ENCODE results near the gene IAPP. TPM values are rescaled to one million over a fixed set of nuclear protein-coding genes. Genes with fewer than 3 reads are reported as not detected.

Gene IAPP
- not detected in 2 replicates for total RNA-seq (2022)
- percentile 8 among the genes with signal in this experiment for Bru-seq, nascent RNA
- BruChase-seq, experiment 1, labeled RNA remaining after a 2-hour chase, result not detected
- BruChase-seq, experiment 2, labeled RNA remaining after a 6-hour chase, result percentile 7 among the genes with signal in this experiment
- long read RNA-seq, result 0 reads

GRCh38 chr12:21372602-21373001 lies at the start of gene IAPP:
Gene IAPP, plus strand, starts transcription at chr12:21372902. Its CDS starts 450 bp downstream, at chr12:21373352.
- Mint-ChIP-seq H3K4me1 (ENCODE audit: low read depth, unreplicated experiment) (no peaks in the 10 kb centered on the region), H3K27me3 (ENCODE audit: insufficient read depth, unreplicated experiment) (peaks cover 7% of the 10 kb centered on the region), H3K9me3 (ENCODE audit: unreplicated experiment) (no peaks in the 10 kb centered on the region), H3K36me3 (ENCODE audit: insufficient read depth, unreplicated experiment) (no peaks in the 10 kb centered on the region), H3K27ac (ENCODE audit: unreplicated experiment) (no peak within 1 kb of the TSS), H3K4me3 (ENCODE audit: unreplicated experiment) (no peak within 1 kb of the TSS)
- BruUV-seq (replicated peaks), result no TSS peak
- Histone ChIP-seq H3K9me3 (no peaks in the 10 kb centered on the region), H3K4me1 (no peaks in the 10 kb centered on the region), H3K4me3 (ENCODE audit: low read depth, low read length) (no peak within 1 kb of the TSS), H3K36me3 (ENCODE audit: control insufficient read depth, insufficient read depth, low read length) (no peaks in the 10 kb centered on the region), H3K27me3 (replicated peaks; ENCODE audit: control insufficient read depth, insufficient read depth, low read length) (no peaks in the 10 kb centered on the region)
- POLR2A ChIA-PET, result no interaction called here
- no peak for TF ChIP-seq CTCF (IDR thresholded peaks at IDR 0.05; ENCODE audit: insufficient read depth in 1 of 2, low read depth in 1 of 2, low read length in 1 of 2, severe bottlenecking in 1 of 2, unreplicated experiment in 1 of 2)
- intact Hi-C loops (cut with micrococcal nuclease; ENCODE audit: unreplicated experiment), result no loop called here
- DNase-seq, result no peak
- CTCF ChIA-PET, result no interaction called here

- H3K9me3 Mint-ChIP-seq (ENCODE audit: unreplicated experiment), result peaks cover 27% of the 10 kb centered on the region
- H3K27me3 ChIP-seq (replicated peaks; ENCODE audit: control insufficient read depth, insufficient read depth, low read length), result no peaks in the 10 kb centered on the region
- DNase-seq, result no peak
- H3K27ac Mint-ChIP-seq (ENCODE audit: unreplicated experiment), result no peak overlapping the region
- H3K4me3 Mint-ChIP-seq (ENCODE audit: unreplicated experiment), result no peak overlapping the region
- H3K9me3 ChIP-seq, result peaks cover 18% of the 10 kb centered on the region
- H3K36me3 Mint-ChIP-seq (ENCODE audit: insufficient read depth, unreplicated experiment), result peaks cover 6% of the 10 kb centered on the region
- intact Hi-C loops (cut with micrococcal nuclease; ENCODE audit: unreplicated experiment), result no loop called here
- H3K4me3 ChIP-seq (ENCODE audit: low read depth, low read length), result no peak overlapping the region
- H3K4me1 Mint-ChIP-seq (ENCODE audit: low read depth, unreplicated experiment), result no peaks in the 10 kb centered on the region
- ChIA-PET POLR2A (no interaction called here), CTCF (no interaction called here)
- TF ChIP-seq CTCF (IDR thresholded peaks at IDR 0.05; ENCODE audit: insufficient read depth in 1 of 2, low read depth in 1 of 2, low read length in 1 of 2, severe bottlenecking in 1 of 2, unreplicated experiment in 1 of 2), result no peak
- no peaks in the 10 kb centered on the region for H3K36me3 ChIP-seq (ENCODE audit: control insufficient read depth, insufficient read depth, low read length)
- BruUV-seq (replicated peaks), result no TSS peak
- no peaks in the 10 kb centered on the region for H3K27me3 Mint-ChIP-seq (ENCODE audit: insufficient read depth, unreplicated experiment)
- no peaks in the 10 kb centered on the region for H3K4me1 ChIP-seq
Observed at GRCh38 chr12:21323736-21324135, 49.0 kb upstream of the IAPP start.

GRCh38 chr12:21324551-21324950 lies 48.2 kb upstream of the IAPP start:
- Mint-ChIP-seq H3K4me1 (ENCODE audit: low read depth, unreplicated experiment) (no peaks in the 10 kb centered on the region), H3K27ac (ENCODE audit: unreplicated experiment) (no peak overlapping the region), H3K36me3 (ENCODE audit: insufficient read depth, unreplicated experiment) (peaks cover 6% of the 10 kb centered on the region), H3K4me3 (ENCODE audit: unreplicated experiment) (no peak overlapping the region), H3K9me3 (ENCODE audit: unreplicated experiment) (peaks cover 36% of the 10 kb centered on the region), H3K27me3 (ENCODE audit: insufficient read depth, unreplicated experiment) (no peaks in the 10 kb centered on the region)
- peaks cover 21% of the 10 kb centered on the region for H3K9me3 ChIP-seq
- no peaks in the 10 kb centered on the region for H3K4me1 ChIP-seq
- no peak overlapping the region for H3K4me3 ChIP-seq (ENCODE audit: low read depth, low read length)
- ChIA-PET CTCF (no interaction called here), POLR2A (no interaction called here)
- H3K27me3 ChIP-seq (replicated peaks; ENCODE audit: control insufficient read depth, insufficient read depth, low read length), result no peaks in the 10 kb centered on the region
- DNase-seq, result no peak
- no peak for TF ChIP-seq CTCF (IDR thresholded peaks at IDR 0.05; ENCODE audit: insufficient read depth in 1 of 2, low read depth in 1 of 2, low read length in 1 of 2, severe bottlenecking in 1 of 2, unreplicated experiment in 1 of 2)
- intact Hi-C loops (cut with micrococcal nuclease; ENCODE audit: unreplicated experiment), result no loop called here
- H3K36me3 ChIP-seq (ENCODE audit: control insufficient read depth, insufficient read depth, low read length), result no peaks in the 10 kb centered on the region
- BruUV-seq (replicated peaks), result no TSS peak

Data from Caco-2 (cell line).